ENCODE results near the gene KLK14. TPM values are rescaled to one million over a fixed set of nuclear protein-coding genes. Genes with fewer than 3 reads are reported as not detected.

KLK14 gene
- total RNA-seq, 1 donor from 2014 or later, result 0.93 TPM

GRCh38 chr19:51055866-51056265, 26.8 kb downstream of the KLK14 start:
- intact Hi-C loops (cut with micrococcal nuclease), result no loop called here

GRCh38 chr19:51047031-51047335, 35.7 kb downstream of the KLK14 start:
- intact Hi-C loops (cut with micrococcal nuclease), result no loop called here

GRCh38 chr19:51044327-51044726, 38.4 kb downstream of the KLK14 start:
- intact Hi-C loops (cut with micrococcal nuclease), result no loop called here

GRCh38 chr19:51043497-51043896, 39.2 kb downstream of the KLK14 start:
- intact Hi-C loops (cut with micrococcal nuclease), result no loop called here

GRCh38 chr19:51040151-51040550, 42.5 kb downstream of the KLK14 start:
- intact Hi-C loops (cut with micrococcal nuclease), result no loop called here

GRCh38 chr19:51036519-51036918, 46.2 kb downstream of the KLK14 start:
- intact Hi-C loops (cut with micrococcal nuclease), result no loop called here

- intact Hi-C loops (cut with micrococcal nuclease), result no loop called here
These were observed 48.0 kb downstream of the KLK14 start, which contains the start of gene KLK12 for GRCh38 chr19:51034704-51035103. TSS of gene KLK12 (minus strand) at chr19:51035002. CDS start at chr19:51034621, 381 bp downstream.

- intact Hi-C loops (cut with micrococcal nuclease), result no loop called here
These were observed 50.8 kb downstream of the KLK14 start for GRCh38 chr19:51031880-51032225.

GRCh38 chr19:51031220-51031879, 51.3 kb downstream of the KLK14 start:
- intact Hi-C loops (cut with micrococcal nuclease), result no loop called here

GRCh38 chr19:51030631-51031030, 52.1 kb downstream of the KLK14 start:
- intact Hi-C loops (cut with micrococcal nuclease), result no loop called here

GRCh38 chr19:51029718-51030117, 53.0 kb downstream of the KLK14 start:
- intact Hi-C loops (cut with micrococcal nuclease), result no loop called here

Other genes with a start within 250 kb of the KLK14 start
- gene KLK15, start 249.3 kb downstream of the KLK14 start, total RNA-seq, result not detected in 2 replicates
- not detected in 2 replicates for gene KLK3, start 228.0 kb downstream of the KLK14 start, total RNA-seq
- gene KLK2, start 209.4 kb downstream of the KLK14 start, total RNA-seq, result 0.24 TPM in 1 of 2 replicates, not detected in the other
- gene KLK4, start 171.5 kb downstream of the KLK14 start, total RNA-seq, result not detected in 2 replicates
- gene KLK5, start 129.8 kb downstream of the KLK14 start, total RNA-seq, result not detected in 2 replicates
- not detected in 2 replicates for gene KLK6, start 113.3 kb downstream of the KLK14 start, total RNA-seq
- gene KLK7, start 99.0 kb downstream of the KLK14 start, total RNA-seq, result not detected in 2 replicates
- gene KLK8, start 81.3 kb downstream of the KLK14 start, total RNA-seq, result not detected in 2 replicates
- gene KLK10, start 63.2 kb downstream of the KLK14 start, total RNA-seq, result not detected in 2 replicates
- gene KLK11, start 56.3 kb downstream of the KLK14 start, total RNA-seq, result not detected in 2 replicates
- gene KLK12, start 47.9 kb downstream of the KLK14 start, total RNA-seq, result not detected in 2 replicates
- not detected in 2 replicates for gene KLK13, start 17.8 kb downstream of the KLK14 start, total RNA-seq
- gene CTU1, start 25.5 kb upstream of the KLK14 start, total RNA-seq, result 8.2 and 9.1 TPM in 2 replicates
- gene SIGLEC9, start 42.0 kb upstream of the KLK14 start, total RNA-seq, result 0.12 and 0.29 TPM in 2 replicates
- gene SIGLEC7, start 59.4 kb upstream of the KLK14 start, total RNA-seq, result not detected in 2 replicates
- 8.5 and 10.4 TPM in 2 replicates for gene CD33, start 142.2 kb upstream of the KLK14 start, total RNA-seq
- not detected in 2 replicates for gene SIGLECL1, start 168.2 kb upstream of the KLK14 start, total RNA-seq
- 0.15 TPM in 1 of 2 replicates, not detected in the other for gene IGLON5, start 228.8 kb upstream of the KLK14 start, total RNA-seq

All from T-helper 1 cell treated with Interleukin-12 subunit alpha and Interleukin-12 subunit beta and Interleukin-4 antibody, amounts not matched to agents 30 ng/mL and 1 ng/mL, for 36 hours (primary cell).